ENCODE measurements around the gene ARID5B.

GRCh38 chr10:61910226-61910805, 8.8 kb downstream of the ARID5B start:
- TF ChIP-seq CTCF (IDR thresholded peaks at IDR 0.05) (no peak), ZFX (IDR thresholded peaks at IDR 0.05; ENCODE audit: borderline replicate concordance) (no peak)
